RWPE2 (cell line): Measurements from ENCODE around the gene TSPYL4.

ENCODE experiments used
- ATAC-seq: fragments of 200-7000 bp; cut with Tn5 transposase; 3 replicates; pipeline ENCODE4 v1.9.1; 2021; ENCODE audit warnings: low read depth
- DNase-seq: peaks from one replicate; pipeline ENCODE4 v3.0.0-alpha.2; 2020; ENCODE audit warnings: low spot score
- H3K27ac ChIP-seq: fragments of 450-650 bp; 2 replicates; pipeline ENCODE4 v1.5.1; 2017; ENCODE audit warnings: mild to moderate bottlenecking; ENCODE audit not compliant: poor library complexity, severe bottlenecking
- H3K27me3 ChIP-seq: fragments of 250-450 bp; sonication (Bioruptor Pico); 2 replicates; pipeline ENCODE4 v1.5.1; 2021; ENCODE audit warnings: mild to moderate bottlenecking, moderate library complexity; ENCODE audit not compliant: insufficient read depth, poor library complexity, severe bottlenecking
- H3K36me3 ChIP-seq: fragments of 250-450 bp; sonication (Bioruptor Pico); 2 replicates; pipeline ENCODE4 v1.5.1; 2020; ENCODE audit warnings: low read depth, mild to moderate bottlenecking, moderate library complexity
- H3K4me1 ChIP-seq: fragments of 250-450 bp; sonication (Bioruptor Pico); 2 replicates; pipeline ENCODE4 v1.5.1; 2021; ENCODE audit warnings: mild to moderate bottlenecking, moderate library complexity; ENCODE audit not compliant: insufficient read depth, poor library complexity, severe bottlenecking
- H3K4me3 ChIP-seq: fragments of 250-450 bp; sonication (Bioruptor Pico); 2 replicates; pipeline ENCODE4 v1.5.1; 2021; ENCODE audit warnings: mild to moderate bottlenecking, moderate library complexity; ENCODE audit not compliant: severe bottlenecking
- H3K9me3 ChIP-seq: fragments of 250-450 bp; sonication (Bioruptor Pico); 2 replicates; pipeline ENCODE4 v1.5.1; 2021; ENCODE audit warnings: mild to moderate bottlenecking, moderate library complexity; ENCODE audit not compliant: severe bottlenecking
- CTCF ChIP-seq: fragments of 450-650 bp; IDR thresholded peaks from one replicate; pipeline ENCODE4 v1.5.1; 2017; ENCODE audit warnings: mild to moderate bottlenecking, moderate library complexity; ENCODE audit not compliant: poor library complexity, severe bottlenecking

Gene TSPYL4

GRCh38 chr6:116223355-116223754 lies 30.5 kb downstream of the TSPYL4 start:
- H3K27ac ChIP-seq = no peak overlapping the region
- no peak for ATAC-seq
- DNase-seq = no peak
- no peak overlapping the region for H3K4me3 ChIP-seq
- H3K27me3 ChIP-seq = no peaks in the 10 kb centered on the region
- H3K36me3 ChIP-seq = peaks cover 7% of the 10 kb centered on the region
- no peaks in the 10 kb centered on the region for H3K9me3 ChIP-seq
- no peak for TF ChIP-seq CTCF
- peaks cover 7% of the 10 kb centered on the region for H3K4me1 ChIP-seq

GRCh38 chr6:116221911-116222310 lies 32.0 kb downstream of the TSPYL4 start:
- Histone ChIP-seq H3K4me3 (no peak overlapping the region), H3K36me3 (peaks cover 7% of the 10 kb centered on the region), H3K4me1 (peaks cover 7% of the 10 kb centered on the region), H3K9me3 (no peaks in the 10 kb centered on the region), H3K27ac (no peak overlapping the region), H3K27me3 (no peaks in the 10 kb centered on the region)
- no peak for TF ChIP-seq CTCF
- ATAC-seq (no peak), DNase-seq (no peak)

GRCh38 chr6:116221067-116221466 lies 32.8 kb downstream of the TSPYL4 start:
- Histone ChIP-seq H3K4me1 (peaks cover 7% of the 10 kb centered on the region), H3K9me3 (no peaks in the 10 kb centered on the region), H3K27me3 (no peaks in the 10 kb centered on the region), H3K36me3 (peaks cover 7% of the 10 kb centered on the region), H3K4me3 (no peak overlapping the region), H3K27ac (no peak overlapping the region)
- DNase-seq (no peak), ATAC-seq (no peak)
- TF ChIP-seq CTCF = no peak

- DNase-seq = no peak
- H3K36me3 ChIP-seq = peaks cover 7% of the 10 kb centered on the region
- peaks cover 14% of the 10 kb centered on the region for H3K4me1 ChIP-seq
- H3K4me3 ChIP-seq = no peak overlapping the region
- no peaks in the 10 kb centered on the region for H3K9me3 ChIP-seq
- no peak for ATAC-seq
- H3K27me3 ChIP-seq = no peaks in the 10 kb centered on the region
- H3K27ac ChIP-seq = no peak overlapping the region
- no peak for TF ChIP-seq CTCF
Measured at GRCh38 chr6:116218866-116219265, 35.0 kb downstream of the TSPYL4 start.

GRCh38 chr6:116218172-116218633 lies 35.7 kb downstream of the TSPYL4 start:
- peak; percentile 88 for TF ChIP-seq CTCF
- Histone ChIP-seq H3K27ac (no peak overlapping the region), H3K36me3 (peaks cover 1% of the 10 kb centered on the region; the same call in 1 of the 2 replicates), H3K9me3 (no peaks in the 10 kb centered on the region), H3K4me1 (peaks cover 14% of the 10 kb centered on the region), H3K27me3 (no peaks in the 10 kb centered on the region), H3K4me3 (no peak overlapping the region)
- ATAC-seq = no peak
- no peak for DNase-seq
